ENCODE measurements around the gene SMCO1.
"Not testable (repeated sequence)": the region's sequence is repeated elsewhere in the genome, so short reads cannot be mapped to it uniquely, and the experiment has no call there.

SMCO1 gene

DNA sequence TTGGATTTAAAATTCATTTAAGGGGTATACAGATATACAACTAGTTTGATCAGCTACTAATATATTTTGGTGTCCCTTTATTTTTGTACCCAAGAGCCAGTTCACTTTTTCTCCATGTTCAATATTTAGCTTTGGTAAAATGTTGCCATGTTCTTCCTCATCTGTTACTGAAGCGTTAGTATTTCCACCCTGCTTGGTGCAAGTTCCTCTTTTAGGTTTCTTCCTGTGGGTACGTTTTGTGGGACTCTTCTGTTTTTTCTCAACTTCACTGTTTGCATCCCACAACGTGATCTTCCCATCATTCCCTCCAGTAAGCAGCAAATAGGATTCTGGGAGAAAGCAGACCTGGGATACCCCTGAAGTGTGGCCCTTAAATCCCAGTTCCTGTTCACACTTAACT, 39.1 kb upstream of the SMCO1 start:
- in situ Hi-C loops (cut with HindIII; ENCODE audit: low sequenced_read_pairs): no loop called here
- TF ChIP-seq CTCF (IDR thresholded peaks at IDR 0.05; ENCODE audit: low read depth, low read length): no peak
- no peak overlapping the region for H3K4me3 ChIP-seq (ENCODE audit: low read depth, low read length)
- no peak for DNase-seq (ENCODE audit: low read depth, low spot score)

GRCh38 chr3:196553551-196553950, 38.4 kb upstream of the SMCO1 start:
- no peak for TF ChIP-seq CTCF (IDR thresholded peaks at IDR 0.05; ENCODE audit: low read depth, low read length)
- no peak overlapping the region for H3K4me3 ChIP-seq (ENCODE audit: low read depth, low read length)
- in situ Hi-C loops (cut with HindIII; ENCODE audit: low sequenced_read_pairs): no loop called here
- DNase-seq (ENCODE audit: low read depth, low spot score): no peak

DNA sequence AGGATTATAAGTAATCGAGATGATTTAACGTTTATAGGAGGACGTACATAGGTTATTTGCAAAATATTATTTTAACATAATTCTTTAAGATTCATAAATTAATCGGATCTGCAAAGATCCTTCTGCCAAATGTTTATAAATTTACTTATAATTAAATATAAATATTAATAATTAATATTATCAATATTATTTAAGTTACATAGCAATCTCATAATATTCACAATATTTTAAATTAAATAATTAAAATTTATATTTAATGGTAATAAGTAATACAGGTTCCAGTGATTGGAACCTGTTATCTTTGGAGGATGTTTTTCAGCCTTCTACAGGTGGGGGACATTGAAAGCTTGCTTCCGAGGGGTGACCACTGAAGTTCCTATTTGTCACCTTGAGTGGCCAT, 37.1 kb upstream of the SMCO1 start:
- no peak for DNase-seq (ENCODE audit: low read depth, low spot score)
- in situ Hi-C loops (cut with HindIII; ENCODE audit: low sequenced_read_pairs): no loop called here
- H3K4me3 ChIP-seq (ENCODE audit: low read depth, low read length): no peak overlapping the region
- TF ChIP-seq CTCF (IDR thresholded peaks at IDR 0.05; ENCODE audit: low read depth, low read length): no peak

DNA sequence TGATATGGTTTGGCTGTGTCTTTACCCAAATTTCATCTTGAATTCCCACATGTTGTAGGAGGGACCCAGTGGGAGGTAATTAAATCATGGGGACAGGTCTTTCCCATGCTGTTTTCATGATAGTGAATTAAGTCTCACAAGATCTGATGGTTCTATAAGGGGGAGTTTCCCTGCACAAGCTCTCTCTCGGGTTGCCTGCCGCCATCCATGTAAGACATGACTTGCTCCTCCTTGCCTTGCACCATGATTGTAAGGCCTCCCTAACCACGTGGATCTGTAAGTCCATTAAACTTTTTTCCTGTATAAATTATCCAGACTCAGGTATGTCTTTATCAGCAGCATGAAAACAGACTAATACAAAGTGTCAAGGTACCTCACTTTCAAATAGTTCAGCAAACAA, 35.0 kb upstream of the SMCO1 start:
- in situ Hi-C loops (cut with HindIII; ENCODE audit: low sequenced_read_pairs); H3K4me3 ChIP-seq (ENCODE audit: low read depth, low read length); DNase-seq (ENCODE audit: low read depth, low spot score): not testable (repeated sequence)

DNA sequence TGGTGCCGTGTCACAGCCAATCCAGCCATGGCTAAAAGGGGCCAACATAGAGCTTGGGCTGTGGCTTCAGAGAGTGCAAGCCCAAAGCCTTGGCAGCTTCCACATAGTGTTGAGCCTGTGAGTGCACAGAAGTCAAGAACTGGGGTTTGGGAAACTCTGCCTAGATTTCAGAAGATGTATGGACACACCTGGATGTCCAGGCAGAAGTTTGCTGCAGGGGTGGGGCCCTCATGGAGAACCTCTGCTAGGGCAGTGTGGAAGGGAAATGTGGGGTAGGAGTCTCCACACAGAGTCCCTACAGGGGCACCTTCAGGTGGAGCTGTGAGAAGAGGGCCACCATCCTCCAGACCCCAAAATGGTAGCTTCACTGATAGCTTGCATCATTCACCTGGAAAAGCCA, 34.2 kb upstream of the SMCO1 start:
- H3K4me3 ChIP-seq (ENCODE audit: low read depth, low read length); in situ Hi-C loops (cut with HindIII; ENCODE audit: low sequenced_read_pairs); DNase-seq (ENCODE audit: low read depth, low spot score): not testable (repeated sequence)

GRCh38 chr3:196547067-196547466, 31.9 kb upstream of the SMCO1 start:
- no peak overlapping the region for H3K4me3 ChIP-seq (ENCODE audit: low read depth, low read length)
- no peak for TF ChIP-seq CTCF (IDR thresholded peaks at IDR 0.05; ENCODE audit: low read depth, low read length)
- in situ Hi-C loops (cut with HindIII; ENCODE audit: low sequenced_read_pairs): no loop called here
- DNase-seq (ENCODE audit: low read depth, low spot score): no peak

DNA sequence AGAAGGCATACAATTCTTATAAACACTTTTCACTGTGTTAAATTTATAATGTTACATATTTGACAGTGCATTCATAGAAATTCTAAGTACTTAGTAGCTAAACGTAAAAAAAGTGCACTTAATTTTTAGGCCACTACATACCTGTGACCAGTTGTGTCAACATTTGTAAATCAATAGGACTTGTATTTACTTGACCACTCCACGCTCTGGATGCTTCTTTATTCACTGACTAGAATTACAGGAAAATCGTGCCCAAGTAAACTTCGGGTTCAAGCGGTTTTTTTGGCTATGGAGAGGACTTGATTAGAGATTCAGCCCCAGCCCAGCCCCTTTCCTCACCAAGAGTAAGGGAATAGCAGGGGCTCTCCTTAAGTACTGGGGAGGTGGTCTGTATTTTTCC, 31.4 kb upstream of the SMCO1 start:
- in situ Hi-C loops (cut with HindIII; ENCODE audit: low sequenced_read_pairs): no loop called here
- H3K4me3 ChIP-seq (ENCODE audit: low read depth, low read length): no peak overlapping the region
- no peak for DNase-seq (ENCODE audit: low read depth, low spot score)
- no peak for TF ChIP-seq CTCF (IDR thresholded peaks at IDR 0.05; ENCODE audit: low read depth, low read length)

- H3K4me3 ChIP-seq (ENCODE audit: low read depth, low read length): no peak overlapping the region
- in situ Hi-C loops (cut with HindIII; ENCODE audit: low sequenced_read_pairs): no loop called here
- no peak for TF ChIP-seq CTCF (IDR thresholded peaks at IDR 0.05; ENCODE audit: low read depth, low read length)
- no peak for DNase-seq (ENCODE audit: low read depth, low spot score)
Measured at GRCh38 chr3:196544491-196544992, 29.4 kb upstream of the SMCO1 start.
